HCT116 (cell line): ENCODE measurements around the gene PCCA.

Experiments used
- CEBPB ChIP-seq: IDR thresholded peaks from 2 replicates; pipeline ENCODE4 v1.6.1; 2012; ENCODE audit warnings: low read depth
- EGR1 ChIP-seq: IDR thresholded peaks from 2 replicates; pipeline ENCODE4 v1.6.1; 2012; ENCODE audit warnings: low read depth
- ELF1 ChIP-seq: IDR thresholded peaks from 2 replicates; pipeline ENCODE4 v1.6.1; 2012; ENCODE audit warnings: low read depth, borderline replicate concordance
- EZH2 ChIP-seq: fragments of 200-600 bp; sonication (generic); IDR thresholded peaks from 2 replicates; pipeline ENCODE4 v1.6.1; 2017; ENCODE audit warnings: antibody characterized with exemption, mixed run types
- EZH2phosphoT487 ChIP-seq: fragments of 200-600 bp; IDR thresholded peaks from 2 replicates; pipeline ENCODE4 v1.6.1; 2018; ENCODE audit warnings: antibody characterized with exemption, borderline replicate concordance
- POLR2A ChIP-seq: IDR thresholded peaks from 2 replicates; pipeline ENCODE4 v1.7.0; 2011; ENCODE audit warnings: borderline replicate concordance; ENCODE audit not compliant: insufficient read depth, insufficient read length; ENCODE audit errors: extremely low read depth
- SIN3A ChIP-seq: IDR thresholded peaks from 2 replicates; pipeline ENCODE4 v1.6.1; 2012; ENCODE audit warnings: low read depth
- YY1 ChIP-seq: IDR thresholded peaks from 2 replicates; pipeline ENCODE4 v1.6.1; 2011; ENCODE audit warnings: low read length, low read depth, moderate library complexity, mild to moderate bottlenecking; ENCODE audit not compliant: insufficient replicate concordance; ENCODE audit errors: extremely low read depth
- ZFX ChIP-seq: fragments of 450-650 bp; IDR thresholded peaks from 2 replicates; pipeline ENCODE4 v1.6.1; 2017
- ZNF274 ChIP-seq: fragments of 200-500 bp; sonication (Bioruptor generic); IDR thresholded peaks from 2 replicates; pipeline ENCODE4 v1.6.1; 2014; ENCODE audit warnings: mild to moderate bottlenecking, low read depth, low read length, inconsistent platforms
- TF ChIP-seq, protein P1 (sequence below), 3 experiments: fragments of 200-600 bp in 1 of 3; sonication (generic) in 1 of 3; IDR thresholded peaks in 2 of 3; conservative IDR thresholded peaks in 1 of 3; 2 replicates each; pipeline ENCODE4 v1.5.1; 2012 to 2017; ENCODE audit warnings: low read depth in 2 of 3, low read length in 2 of 3, antibody characterized with exemption in 1 of 3, borderline replicate concordance in 1 of 3, control low read depth in 1 of 3, mild to moderate bottlenecking in 1 of 3, mixed read lengths in 1 of 3, mixed run types in 1 of 3, moderate library complexity in 1 of 3; ENCODE audit not compliant: insufficient read depth in 1 of 3
- TF ChIP-seq, protein P2 (sequence below): IDR thresholded peaks from 2 replicates; pipeline ENCODE4 v1.6.1; 2012
- TF ChIP-seq, protein P3 (sequence below): IDR thresholded peaks from 2 replicates; pipeline ENCODE4 v1.6.1; 2012; ENCODE audit warnings: low read depth
- TF ChIP-seq, protein P4 (sequence below): IDR thresholded peaks from 2 replicates; pipeline ENCODE4 v1.6.1; 2012

DNA sequence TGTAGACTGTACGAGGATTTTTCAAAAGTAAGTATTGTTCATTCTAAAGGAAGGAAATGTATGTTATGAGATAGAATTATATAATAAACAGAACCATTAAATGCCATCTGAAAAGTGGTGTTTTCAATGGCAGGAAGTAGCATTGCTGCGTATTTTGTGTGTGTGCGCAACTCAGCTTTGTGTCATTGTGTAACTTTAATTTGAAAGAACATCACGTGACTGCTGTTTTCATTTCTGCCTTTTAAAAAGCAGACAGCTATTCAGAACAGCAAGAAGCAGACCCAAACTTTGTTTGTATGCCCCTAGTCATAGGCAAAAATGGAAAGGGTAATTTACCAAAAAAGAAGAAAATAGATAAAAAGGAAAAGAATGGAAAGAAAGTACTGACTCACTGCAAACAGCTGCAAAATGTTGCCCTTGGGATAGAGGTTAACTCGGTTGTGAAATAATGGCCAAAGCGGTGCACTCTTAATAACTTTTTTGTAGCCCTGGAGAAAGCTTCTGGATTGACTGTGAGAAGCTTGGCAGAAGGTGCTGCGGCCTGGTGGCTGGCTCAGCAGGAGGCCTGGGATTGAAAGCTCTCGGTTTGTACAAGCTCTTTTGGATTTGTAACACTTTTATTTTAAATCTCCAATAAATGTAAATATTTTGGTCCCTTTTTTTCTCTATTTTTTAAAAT, 402.4 kb downstream of the PCCA start:
- TF ChIP-seq, protein P1, sequence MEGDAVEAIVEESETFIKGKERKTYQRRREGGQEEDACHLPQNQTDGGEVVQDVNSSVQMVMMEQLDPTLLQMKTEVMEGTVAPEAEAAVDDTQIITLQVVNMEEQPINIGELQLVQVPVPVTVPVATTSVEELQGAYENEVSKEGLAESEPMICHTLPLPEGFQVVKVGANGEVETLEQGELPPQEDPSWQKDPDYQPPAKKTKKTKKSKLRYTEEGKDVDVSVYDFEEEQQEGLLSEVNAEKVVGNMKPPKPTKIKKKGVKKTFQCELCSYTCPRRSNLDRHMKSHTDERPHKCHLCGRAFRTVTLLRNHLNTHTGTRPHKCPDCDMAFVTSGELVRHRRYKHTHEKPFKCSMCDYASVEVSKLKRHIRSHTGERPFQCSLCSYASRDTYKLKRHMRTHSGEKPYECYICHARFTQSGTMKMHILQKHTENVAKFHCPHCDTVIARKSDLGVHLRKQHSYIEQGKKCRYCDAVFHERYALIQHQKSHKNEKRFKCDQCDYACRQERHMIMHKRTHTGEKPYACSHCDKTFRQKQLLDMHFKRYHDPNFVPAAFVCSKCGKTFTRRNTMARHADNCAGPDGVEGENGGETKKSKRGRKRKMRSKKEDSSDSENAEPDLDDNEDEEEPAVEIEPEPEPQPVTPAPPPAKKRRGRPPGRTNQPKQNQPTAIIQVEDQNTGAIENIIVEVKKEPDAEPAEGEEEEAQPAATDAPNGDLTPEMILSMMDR (IDR thresholded peaks at IDR 0.05 in 2 of 3, conservative IDR thresholded peaks at IDR 0.05 in 1 of 3; ENCODE audit: borderline replicate concordance in 1 of 3, insufficient read depth in 1 of 3, low read depth in 2 of 3, low read length in 2 of 3): no peak
- no peak for TF ChIP-seq POLR2A
- no peak for TF ChIP-seq YY1
- TF ChIP-seq, protein P2, sequence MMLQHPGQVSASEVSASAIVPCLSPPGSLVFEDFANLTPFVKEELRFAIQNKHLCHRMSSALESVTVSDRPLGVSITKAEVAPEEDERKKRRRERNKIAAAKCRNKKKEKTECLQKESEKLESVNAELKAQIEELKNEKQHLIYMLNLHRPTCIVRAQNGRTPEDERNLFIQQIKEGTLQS: no peak
- no peak for TF ChIP-seq ELF1
- TF ChIP-seq ZFX: no peak
- TF ChIP-seq EZH2: no peak
- TF ChIP-seq CEBPB: no peak
- no peak for TF ChIP-seq ZNF274
- TF ChIP-seq EGR1: no peak
- no peak for TF ChIP-seq SIN3A
- TF ChIP-seq, protein P3, sequence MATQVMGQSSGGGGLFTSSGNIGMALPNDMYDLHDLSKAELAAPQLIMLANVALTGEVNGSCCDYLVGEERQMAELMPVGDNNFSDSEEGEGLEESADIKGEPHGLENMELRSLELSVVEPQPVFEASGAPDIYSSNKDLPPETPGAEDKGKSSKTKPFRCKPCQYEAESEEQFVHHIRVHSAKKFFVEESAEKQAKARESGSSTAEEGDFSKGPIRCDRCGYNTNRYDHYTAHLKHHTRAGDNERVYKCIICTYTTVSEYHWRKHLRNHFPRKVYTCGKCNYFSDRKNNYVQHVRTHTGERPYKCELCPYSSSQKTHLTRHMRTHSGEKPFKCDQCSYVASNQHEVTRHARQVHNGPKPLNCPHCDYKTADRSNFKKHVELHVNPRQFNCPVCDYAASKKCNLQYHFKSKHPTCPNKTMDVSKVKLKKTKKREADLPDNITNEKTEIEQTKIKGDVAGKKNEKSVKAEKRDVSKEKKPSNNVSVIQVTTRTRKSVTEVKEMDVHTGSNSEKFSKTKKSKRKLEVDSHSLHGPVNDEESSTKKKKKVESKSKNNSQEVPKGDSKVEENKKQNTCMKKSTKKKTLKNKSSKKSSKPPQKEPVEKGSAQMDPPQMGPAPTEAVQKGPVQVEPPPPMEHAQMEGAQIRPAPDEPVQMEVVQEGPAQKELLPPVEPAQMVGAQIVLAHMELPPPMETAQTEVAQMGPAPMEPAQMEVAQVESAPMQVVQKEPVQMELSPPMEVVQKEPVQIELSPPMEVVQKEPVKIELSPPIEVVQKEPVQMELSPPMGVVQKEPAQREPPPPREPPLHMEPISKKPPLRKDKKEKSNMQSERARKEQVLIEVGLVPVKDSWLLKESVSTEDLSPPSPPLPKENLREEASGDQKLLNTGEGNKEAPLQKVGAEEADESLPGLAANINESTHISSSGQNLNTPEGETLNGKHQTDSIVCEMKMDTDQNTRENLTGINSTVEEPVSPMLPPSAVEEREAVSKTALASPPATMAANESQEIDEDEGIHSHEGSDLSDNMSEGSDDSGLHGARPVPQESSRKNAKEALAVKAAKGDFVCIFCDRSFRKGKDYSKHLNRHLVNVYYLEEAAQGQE: no peak
- TF ChIP-seq EZH2phosphoT487: no peak
- TF ChIP-seq, protein P4, sequence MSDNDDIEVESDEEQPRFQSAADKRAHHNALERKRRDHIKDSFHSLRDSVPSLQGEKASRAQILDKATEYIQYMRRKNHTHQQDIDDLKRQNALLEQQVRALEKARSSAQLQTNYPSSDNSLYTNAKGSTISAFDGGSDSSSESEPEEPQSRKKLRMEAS: no peak
